HG03571 (cell line): ENCODE data around the gene PHKA2.

Experiments used
- ATAC-seq: cut with Tn5 transposase; IDR thresholded peaks from one replicate; pipeline ENCODE4 v1.9.1; 2021; ENCODE audit not compliant: unreplicated experiment

PHKA2 gene

DNA sequence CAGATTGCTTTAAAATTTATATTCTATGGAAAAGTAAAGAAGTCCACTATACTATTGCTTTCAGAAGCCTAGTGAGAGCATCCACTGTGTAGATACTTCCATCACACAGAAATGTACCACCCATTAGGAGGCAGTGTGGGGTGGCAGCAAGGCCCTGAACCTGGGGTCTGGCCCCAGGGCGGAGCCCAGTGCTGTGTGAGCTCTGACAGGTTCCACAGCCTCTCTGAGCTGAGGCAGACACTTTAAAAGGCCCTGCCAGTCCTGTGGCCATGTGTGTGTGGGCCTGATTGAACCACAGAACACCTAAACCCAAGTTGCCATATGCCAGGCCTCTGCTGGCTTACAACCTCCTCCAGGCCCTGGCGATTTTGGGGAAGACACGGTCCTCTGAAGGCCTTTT is 49.2 kb downstream of the PHKA2 start:
- ATAC-seq, result no peak

DNA sequence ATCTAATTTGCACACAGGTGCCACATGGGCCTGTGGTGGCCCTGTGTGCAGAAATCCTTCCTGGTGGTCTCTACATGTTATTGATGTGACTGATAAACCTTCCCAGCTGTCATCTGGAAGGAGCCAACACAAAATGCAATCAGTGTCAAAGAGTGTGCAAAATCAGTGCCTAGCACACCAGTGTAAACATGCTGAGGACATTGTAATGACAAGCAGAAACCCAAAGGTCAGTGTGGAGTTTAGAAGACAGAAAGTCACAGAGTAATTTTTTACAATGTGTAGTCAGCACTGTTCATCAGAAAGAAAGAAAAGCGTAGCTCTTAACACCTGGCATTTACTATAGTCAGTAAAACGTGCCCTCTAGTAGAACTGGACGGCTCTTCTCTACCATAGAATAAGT is 50.3 kb downstream of the PHKA2 start:
- no peak for ATAC-seq

DNA sequence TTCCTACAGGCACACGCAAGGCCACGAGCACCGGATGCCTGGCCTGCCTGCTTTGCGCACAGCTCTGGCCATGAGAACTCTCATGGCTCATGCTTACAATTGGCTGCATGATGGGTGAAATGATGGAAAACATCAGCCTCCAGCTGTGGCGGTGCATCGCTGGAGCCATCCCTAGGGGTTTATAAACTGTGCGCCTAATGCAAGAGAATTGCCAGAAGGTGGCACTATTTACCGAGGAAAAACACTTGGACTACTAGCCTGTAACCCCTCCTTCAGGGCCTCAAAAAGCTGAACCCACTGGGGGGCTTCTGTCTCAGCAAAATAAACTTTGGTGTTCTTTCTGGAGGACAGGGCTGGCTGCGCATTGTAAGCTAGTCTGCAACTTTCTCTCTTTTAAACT is 51.9 kb downstream of the PHKA2 start:
- ATAC-seq, result no peak

DNA sequence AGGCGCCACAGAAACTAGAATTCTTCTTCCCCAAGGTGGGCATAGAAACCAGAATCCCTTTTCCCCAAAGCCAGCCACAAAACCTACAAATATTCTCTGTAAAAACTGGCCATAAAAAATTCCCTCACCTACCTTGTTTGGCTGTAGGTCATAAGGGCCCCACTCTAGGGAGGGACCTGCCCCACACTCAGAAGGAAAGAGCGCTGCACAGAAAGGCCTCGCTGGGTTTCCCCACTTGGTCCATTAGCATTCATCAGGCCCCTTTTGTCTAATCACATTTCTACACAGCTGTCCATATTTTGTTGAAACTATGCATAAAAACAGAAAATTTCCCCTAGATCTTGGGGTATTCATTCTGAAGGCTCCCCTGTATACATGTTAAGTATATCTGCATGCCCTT is 54.1 kb downstream of the PHKA2 start:
- ATAC-seq, result no peak

DNA sequence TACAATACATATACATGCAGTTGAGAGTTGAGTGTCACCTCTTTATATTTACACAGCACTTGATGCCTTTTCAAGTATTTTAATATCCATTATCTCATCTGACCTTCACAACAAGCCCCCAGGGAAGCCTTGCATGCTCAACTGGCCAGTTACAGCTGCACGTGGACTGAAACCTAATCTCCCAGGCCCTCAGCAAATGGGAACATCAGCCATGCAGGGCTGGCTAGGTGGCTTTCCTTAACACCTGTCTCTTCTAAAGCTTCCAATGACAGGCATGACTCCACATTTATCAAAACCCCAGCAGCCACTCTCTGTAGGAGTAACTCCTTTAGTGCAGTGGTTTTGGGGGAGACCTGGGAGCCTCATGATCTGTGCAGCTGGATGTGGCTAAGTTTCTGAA is 56.4 kb downstream of the PHKA2 start:
- ATAC-seq, result no peak

DNA sequence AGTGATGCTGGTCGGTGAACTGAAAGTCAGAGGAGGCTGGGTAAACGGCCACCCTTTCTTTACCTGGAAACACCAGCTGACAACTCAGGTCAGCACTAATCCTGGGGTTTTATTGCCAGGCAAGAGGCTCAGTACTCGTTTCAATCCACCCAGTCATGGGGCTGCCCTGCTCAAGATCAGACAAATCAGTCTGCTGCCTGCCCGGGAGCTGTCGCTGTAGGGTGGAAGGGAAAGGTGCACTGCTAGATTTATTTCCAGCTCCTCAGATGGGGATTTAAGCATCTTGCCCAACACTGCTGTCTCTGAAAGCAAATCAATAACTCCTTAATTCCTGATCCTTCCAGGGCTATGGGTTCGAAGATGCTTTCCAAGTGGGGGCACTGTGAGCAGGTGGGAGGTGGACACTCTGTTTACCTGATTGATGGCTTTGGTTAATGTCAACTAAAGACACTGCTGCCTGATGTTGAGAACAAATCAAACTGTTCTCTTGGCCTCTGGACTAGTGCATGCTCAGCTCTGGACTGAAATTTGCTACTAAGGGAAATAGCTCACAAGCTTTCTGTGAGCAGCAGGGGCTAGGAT is 59.3 kb downstream of the PHKA2 start:
- ATAC-seq, result no peak

DNA sequence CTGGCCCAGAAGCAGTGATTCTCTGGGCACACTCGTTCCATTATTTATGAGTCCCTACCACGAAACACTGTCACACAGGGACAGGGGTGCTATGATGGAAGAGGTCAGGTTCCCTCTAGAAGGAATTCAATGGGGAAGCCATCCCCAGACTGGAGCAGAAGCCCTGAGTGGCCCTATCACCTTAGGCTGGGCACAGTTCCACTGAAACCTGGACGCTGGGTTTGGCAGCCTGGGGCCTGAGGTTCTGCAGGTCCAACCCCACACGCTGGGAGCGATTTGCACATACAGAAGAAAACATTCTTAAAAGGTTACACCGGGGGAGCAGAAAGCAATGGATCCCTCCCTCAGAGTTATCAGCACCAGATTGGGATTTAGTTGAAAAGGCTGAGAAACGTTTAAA is 63.3 kb downstream of the PHKA2 start:
- no peak for ATAC-seq

DNA sequence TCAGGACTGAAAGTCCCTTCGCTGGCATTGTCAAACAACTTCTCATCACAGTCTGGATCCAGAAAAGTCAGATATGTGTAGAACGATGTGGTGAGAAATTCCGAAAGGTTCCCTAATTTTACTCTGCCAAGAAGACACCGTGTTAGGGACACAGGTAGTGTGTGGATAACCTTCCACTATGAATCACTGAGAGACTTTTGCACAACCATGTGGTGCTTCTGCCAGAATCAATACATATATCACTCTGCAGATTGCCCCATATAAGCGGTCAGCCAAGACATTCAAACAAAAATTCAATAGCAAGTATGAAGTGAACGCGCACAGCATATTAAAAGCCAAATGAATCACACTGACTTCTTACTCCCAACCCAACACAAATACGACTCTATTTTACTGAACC is 63.8 kb downstream of the PHKA2 start:
- no peak for ATAC-seq

DNA sequence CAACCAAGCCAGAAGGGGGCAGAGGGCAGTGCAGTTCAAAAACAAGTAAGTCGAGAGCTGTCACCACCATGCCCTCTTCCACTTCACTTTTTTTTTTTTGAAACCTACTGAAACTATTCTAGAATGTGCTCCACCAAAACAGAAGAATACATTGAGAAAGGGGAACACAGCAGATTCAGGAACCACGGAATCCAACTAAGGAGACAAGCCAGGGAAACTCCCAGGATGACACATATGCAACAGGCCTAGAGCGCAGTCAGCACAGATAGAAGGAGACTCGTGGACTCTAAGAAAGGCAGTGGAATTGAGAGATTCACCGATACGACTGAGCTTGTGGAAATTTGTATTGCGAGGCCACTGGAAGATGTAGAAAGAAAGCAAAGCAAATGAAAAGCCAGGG is 66.1 kb downstream of the PHKA2 start:
- no peak for ATAC-seq

DNA sequence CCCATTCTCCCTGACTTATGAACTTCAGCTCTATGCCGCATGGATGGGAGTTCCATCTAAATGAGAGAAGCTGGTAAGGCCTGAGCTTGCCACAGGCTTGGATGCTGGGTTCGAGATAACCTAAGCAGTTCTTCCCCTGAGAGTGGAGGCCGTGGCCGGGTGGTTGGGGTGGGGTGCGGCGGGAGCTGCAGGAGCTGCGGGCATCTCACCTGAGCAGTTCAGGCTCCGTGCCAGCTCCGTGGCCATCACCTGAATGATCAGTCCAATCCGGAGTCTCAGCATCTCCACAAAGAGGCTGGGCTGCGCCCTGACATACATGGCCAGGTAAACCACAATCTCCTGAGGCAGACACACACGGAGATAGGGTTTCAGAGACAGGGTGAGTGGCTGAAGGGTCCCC is 77.6 kb downstream of the PHKA2 start:
- no peak for ATAC-seq

DNA sequence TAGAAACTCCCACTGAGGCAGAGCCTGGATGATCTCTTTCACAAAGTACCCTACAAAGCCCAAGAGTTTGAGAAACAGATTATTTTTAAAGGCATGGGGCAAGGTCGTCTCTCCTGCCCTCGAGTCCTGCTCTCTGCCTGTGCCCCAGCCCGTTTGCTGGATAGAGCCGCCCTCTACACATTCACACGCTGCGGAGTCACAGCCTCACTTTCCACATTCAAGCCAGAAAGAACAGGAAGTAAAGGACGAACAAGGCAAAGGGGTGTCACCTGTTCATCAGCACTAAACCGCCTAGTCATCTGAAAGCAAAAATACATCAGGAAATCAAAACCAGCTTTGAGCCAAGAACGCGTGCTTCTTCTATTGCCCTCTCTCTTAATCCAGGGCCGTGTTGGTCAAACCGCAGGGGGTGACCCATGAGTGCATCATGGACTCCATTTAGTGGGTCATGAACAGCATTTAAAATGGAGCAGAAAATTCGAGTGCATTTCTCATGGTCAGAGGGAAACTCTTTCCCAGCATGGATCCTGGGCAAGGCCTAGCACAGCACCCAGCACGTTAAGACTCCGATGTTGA is 83.4 kb downstream of the PHKA2 start:
- ATAC-seq, result no peak

DNA sequence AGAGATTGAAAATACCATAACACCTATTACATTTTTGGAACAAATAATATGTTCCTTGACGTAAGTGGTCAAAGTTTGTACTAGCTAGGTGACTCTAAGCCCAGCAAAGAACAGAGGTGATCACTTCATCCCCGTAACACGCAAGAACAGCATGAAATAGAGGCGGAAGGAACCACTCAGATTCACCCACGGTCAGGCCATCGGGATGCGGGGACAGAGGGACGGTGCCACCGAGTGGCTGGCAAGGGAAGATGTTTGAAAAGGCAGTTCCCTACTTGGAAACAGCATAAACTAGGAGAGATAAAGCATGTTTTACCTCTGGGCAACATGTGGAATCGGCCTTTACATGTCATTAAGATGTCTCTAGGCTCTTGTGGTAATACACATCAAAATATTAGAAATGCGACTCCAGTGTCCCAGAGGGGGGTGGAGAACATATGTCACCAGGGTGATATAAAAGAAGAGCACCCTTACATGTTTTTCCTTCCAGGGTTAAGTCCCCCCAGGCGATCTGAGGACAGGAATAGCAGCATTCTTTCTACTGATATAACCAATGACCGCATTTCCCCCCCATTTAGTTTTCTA is 84.0 kb downstream of the PHKA2 start:
- no peak for ATAC-seq

DNA sequence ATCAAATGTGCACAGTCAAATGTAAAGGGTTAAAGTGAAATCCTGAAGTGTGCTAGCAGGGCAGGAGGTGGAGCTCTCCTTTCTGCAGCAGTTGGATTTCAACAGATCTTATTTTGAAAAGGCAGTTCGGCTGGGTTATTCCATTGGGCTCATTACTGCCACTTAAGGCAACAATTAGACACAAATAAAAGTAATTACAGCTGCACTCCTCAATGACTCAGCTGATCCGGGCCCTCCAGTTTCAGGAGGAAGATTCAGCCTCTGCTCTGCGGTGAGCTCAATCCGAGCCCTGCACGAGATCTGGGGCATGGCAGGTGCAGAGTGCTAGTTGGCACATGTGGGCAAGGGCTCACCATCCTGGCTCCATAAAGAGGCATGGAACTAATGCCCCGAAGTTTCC is 85.4 kb downstream of the PHKA2 start:
- no peak for ATAC-seq

DNA sequence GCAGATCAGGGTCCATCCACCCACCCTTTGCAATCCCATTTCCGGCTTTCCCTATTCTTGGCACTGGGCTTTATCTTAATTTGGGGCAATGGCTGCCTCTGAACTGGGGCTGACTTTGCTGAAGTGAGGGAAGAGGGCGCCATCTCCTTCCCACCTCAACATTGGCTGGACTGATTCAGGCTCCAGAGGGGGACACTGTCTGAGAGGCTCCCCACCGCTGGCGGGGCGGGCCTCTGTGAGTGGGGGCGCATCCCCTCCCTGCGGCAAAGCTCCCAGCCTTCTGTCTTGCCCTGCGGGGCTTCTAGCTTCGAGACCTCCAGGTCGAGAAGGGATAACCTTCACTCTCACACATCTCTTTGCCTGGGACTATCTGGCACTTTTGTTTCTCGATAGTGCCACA is 85.8 kb downstream of the PHKA2 start:
- no peak for ATAC-seq

DNA sequence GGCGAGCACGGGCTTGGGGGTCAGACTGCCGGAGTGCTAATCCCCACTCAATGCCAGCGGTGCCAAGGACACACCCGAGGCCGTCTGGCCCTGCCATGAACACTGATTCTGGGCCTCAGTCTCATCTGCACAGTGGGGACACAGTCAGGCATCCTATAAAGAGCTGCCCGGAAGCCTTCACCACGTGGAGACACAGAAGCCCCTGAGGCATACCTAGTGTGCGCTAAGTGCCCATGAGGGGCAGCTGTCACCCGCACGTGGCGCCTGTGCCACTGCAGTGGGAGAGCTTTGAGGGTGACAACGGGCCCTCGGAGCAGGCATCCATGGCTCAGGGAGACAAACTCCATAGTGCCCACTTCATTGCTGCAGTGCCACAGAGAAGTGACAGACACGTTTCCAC is 86.3 kb downstream of the PHKA2 start:
- ATAC-seq, result no peak

DNA sequence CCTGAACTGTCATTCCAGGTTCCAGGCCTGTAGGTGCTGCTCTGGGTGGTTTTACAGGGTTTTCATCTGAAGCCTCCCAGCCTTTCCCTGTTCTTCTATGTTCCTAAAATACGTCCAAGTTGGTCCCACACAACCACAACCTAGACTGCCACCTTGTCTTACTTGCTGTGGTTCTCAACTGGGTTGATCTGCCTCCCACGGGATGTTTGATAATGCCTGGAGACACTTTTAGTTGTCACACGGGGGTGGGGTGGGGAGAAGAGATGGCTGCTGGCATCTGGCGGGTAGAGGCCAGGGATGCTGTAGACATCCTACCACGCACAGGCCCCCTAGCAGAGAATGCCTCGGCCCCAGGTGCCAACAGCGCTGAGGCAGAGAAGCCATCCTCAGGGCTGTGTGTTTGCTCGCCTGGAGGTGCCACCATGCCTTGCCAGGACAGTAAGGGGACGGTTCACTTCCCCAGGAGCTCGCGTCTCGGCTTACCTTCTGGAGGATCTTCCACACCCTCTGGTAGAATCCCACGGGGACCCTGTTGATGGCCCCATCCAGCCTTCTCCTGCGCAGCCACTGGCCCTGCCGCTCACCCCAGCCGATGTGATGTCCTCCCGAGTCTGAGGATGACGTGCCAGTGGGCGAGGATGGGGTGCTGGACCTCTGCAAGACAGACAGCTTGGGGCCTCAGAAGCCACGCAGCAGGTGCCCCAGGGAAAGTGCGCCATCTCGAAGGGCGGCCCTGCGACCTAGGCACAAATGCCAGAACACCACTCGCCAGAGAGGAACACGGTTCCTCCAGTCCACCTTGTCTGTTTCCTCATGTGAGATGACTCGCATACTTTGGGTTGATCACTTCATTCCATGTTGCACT is 87.0 kb downstream of the PHKA2 start:
- ATAC-seq, result no peak

DNA sequence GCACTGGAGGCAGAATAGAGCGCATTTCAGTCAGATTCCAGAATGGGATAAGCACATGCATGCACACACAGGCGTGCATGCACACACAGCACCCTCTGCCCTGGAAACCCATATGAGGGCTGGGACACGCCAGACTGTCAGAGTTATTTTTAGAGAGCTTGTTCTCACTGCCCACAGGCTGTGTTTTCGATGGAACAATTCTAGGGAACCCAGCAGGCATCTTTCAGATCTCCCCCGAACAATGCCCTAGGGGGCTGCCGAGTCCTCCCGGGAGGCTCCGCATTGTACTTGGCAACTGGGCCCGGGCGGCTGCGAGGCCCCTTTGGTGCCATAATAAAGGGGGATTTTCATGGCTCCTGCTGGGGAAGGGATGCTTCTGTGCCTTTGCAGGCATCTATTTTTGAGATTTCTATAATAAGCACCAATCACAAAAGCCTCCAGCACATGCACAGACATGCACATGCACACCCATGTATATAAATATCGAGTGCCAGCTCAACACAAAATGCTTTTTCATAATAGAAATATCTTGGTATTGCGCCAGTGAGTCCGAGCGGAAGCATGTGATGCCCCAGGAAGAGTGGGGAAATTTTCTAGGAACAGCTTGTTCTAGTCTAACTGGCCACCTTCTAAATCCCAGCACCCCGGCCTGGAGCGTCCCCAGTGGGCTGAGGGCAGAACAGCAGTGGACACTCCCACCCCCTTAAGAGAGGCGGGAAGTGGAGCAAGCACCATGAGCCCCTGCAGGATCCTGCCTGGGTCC is 88.5 kb downstream of the PHKA2 start:
- ATAC-seq, result no peak

DNA sequence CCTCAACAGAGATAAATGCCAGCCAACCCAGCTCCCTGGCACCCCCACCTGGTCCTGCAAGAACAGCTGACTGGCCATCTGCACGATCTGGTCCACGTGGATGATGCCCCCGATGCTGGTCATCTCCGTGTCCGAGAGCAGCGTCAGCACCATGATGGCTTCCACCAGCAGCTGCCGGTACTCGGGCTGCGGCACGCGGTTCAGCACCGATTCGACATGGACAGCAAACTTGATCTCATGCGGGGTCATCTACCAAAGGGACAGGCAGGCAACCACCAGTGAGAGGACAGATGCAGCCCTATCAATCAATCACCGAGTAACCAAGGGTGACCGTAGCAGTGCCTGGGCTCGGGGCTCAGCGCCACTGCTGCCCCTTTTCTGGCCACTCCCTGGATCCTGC is 89.8 kb downstream of the PHKA2 start:
- no peak for ATAC-seq

DNA sequence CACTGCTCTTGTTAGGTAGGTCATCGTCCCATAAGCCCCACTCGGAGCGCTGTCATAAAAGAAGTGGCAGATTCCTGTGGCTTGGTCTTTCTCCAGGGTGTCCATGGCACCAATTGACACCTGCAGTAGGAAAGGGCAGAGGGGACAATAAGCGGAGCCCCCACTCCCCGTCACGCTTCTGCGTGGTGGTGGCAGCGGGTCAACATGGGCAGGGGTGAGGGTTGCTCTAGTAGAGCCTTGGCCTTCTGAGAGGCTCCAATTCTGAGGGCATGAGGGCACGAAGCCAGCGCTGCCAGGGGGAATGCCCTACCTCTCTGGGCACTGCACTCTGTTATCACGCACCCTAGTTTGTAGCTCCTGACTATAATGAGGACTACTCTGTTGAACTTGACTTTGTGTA is 90.4 kb downstream of the PHKA2 start:
- no peak for ATAC-seq

DNA sequence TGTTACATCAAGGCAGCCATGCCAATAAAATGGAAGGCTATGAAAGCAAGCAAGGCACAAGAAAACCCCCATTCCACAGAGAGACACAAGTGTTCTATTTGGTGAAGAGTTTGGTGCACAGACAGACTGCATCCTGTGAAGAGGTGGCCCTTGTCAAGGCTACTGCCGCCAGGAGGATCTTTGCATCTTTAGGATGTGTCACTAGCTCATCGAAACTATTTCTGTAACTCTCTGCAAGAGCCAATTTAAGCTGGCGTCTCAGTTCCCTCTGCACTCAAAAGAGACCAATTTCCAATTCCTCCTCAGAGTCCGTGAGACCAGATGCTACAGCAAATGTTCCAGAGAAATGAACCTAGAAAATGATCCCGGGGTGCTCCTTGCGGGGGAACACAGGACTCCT is 91.0 kb downstream of the PHKA2 start:
- no peak for ATAC-seq

DNA sequence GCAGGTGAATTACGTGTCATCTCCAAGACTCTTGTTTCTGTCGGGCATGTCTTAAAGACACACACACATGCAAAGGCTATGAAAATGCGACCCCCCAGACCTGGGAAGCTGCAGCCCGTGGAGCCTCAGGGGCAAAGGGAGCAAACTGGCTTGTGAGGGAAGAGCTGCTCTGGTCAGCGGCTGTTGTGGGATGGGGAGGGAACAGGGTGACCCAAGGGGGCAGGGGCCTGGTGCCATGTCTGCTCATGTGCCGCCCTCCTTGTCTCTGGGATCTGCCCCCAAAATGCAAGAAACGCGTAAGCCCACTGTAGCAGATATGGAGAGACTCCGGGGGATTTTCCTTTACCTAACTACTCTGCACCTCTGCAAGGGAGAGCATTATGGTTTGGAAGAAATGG is 92.4 kb downstream of the PHKA2 start:
- no peak for ATAC-seq
